CD4-positive, alpha-beta T cell treated with Interleukin-2 at 100 ng/mL for 4 hours (primary cell): Measurements from ENCODE around the gene MTRF1L.
"Not testable (repeated sequence)": the region's sequence is repeated elsewhere in the genome, so short reads cannot be mapped to it uniquely, and the experiment has no call there.

ENCODE experiments used
- DNase-seq: peaks from one replicate; pipeline ENCODE4 v3.0.0-alpha.2; 2020; ENCODE audit warnings: low spot score

MTRF1L gene

GRCh38 chr6:153001767-153002612 is 519 bp downstream of the MTRF1L start:
- peak; percentile 8 for DNase-seq

GRCh38 chr6:153000790-153001189 is 1.7 kb downstream of the MTRF1L start:
- not testable (repeated sequence) for DNase-seq

GRCh38 chr6:153000243-153000642 is 2.3 kb downstream of the MTRF1L start:
- no peak for DNase-seq

GRCh38 chr6:152999538-152999937 is 3.0 kb downstream of the MTRF1L start:
- not testable (repeated sequence) for DNase-seq

- no peak for DNase-seq
These were observed 8.7 kb downstream of the MTRF1L start for GRCh38 chr6:152993847-152994246.

GRCh38 chr6:152993431-152993830 is 9.1 kb downstream of the MTRF1L start:
- DNase-seq = no peak

- no peak for DNase-seq
These were observed 15.5 kb downstream of the MTRF1L start for GRCh38 chr6:152986978-152987377.

GRCh38 chr6:152985300-152985699 is 17.2 kb downstream of the MTRF1L start:
- DNase-seq = not testable (repeated sequence)

- no peak for DNase-seq
These were observed 18.0 kb downstream of the MTRF1L start for GRCh38 chr6:152984513-152984872.

- peak; percentile 85 for DNase-seq
These were observed 18.6 kb downstream of the MTRF1L start for GRCh38 chr6:152983637-152984512.

- DNase-seq = peak; percentile 97
These were observed 19.4 kb downstream of the MTRF1L start, which contains the start of gene FBXO5 for GRCh38 chr6:152982904-152983636. Gene FBXO5 (minus strand): TSS chr6:152983041. CDS start chr6:152982959, 82 bp downstream.

GRCh38 chr6:152981989-152982903 is 20.3 kb downstream of the MTRF1L start:
- no peak for DNase-seq

GRCh38 chr6:152981219-152981618 is 21.3 kb downstream of the MTRF1L start:
- DNase-seq = no peak

- DNase-seq = no peak
These were observed 21.9 kb downstream of the MTRF1L start for GRCh38 chr6:152980656-152981055.

- DNase-seq = no peak
These were observed 23.4 kb downstream of the MTRF1L start for GRCh38 chr6:152979116-152979515.

GRCh38 chr6:152978058-152978457 is 24.5 kb downstream of the MTRF1L start:
- DNase-seq = no peak

- no peak for DNase-seq
These were observed 25.0 kb downstream of the MTRF1L start for GRCh38 chr6:152977556-152977955.

- no peak for DNase-seq
These were observed 25.8 kb downstream of the MTRF1L start for GRCh38 chr6:152976749-152977148.

- peak; percentile 46 for DNase-seq
These were observed 27.1 kb downstream of the MTRF1L start for GRCh38 chr6:152975204-152975915.

- DNase-seq = no peak
These were observed 28.6 kb downstream of the MTRF1L start for GRCh38 chr6:152973916-152974315.
